GM21723 (cell line): ENCODE data around the gene TTC21A.
A peak's percentile ranks its signal among the peaks of the same experiment; 100 is the strongest.

ENCODE experiments used
- ATAC-seq: cut with Tn5 transposase; IDR thresholded peaks from one replicate; pipeline ENCODE4 v1.9.1; 2021; ENCODE audit warnings: mild to moderate bottlenecking, moderate library complexity; ENCODE audit not compliant: unreplicated experiment

Gene TTC21A

GRCh38 chr3:39176025-39176714, 68.7 kb downstream of the TTC21A start:
- ATAC-seq = no peak

GRCh38 chr3:39177708-39178332, 70.3 kb downstream of the TTC21A start:
- ATAC-seq = peak; percentile 47

GRCh38 chr3:39178553-39178952, 71.1 kb downstream of the TTC21A start:
- ATAC-seq = no peak

- ATAC-seq = no peak
These were observed 72.7 kb downstream of the TTC21A start for GRCh38 chr3:39180183-39180545.

- peak; percentile 94 for ATAC-seq
These were observed 73.3 kb downstream of the TTC21A start for GRCh38 chr3:39180546-39181346.

- ATAC-seq = no peak
These were observed 74.2 kb downstream of the TTC21A start for GRCh38 chr3:39181408-39182335.

- ATAC-seq = no peak
These were observed 76.0 kb downstream of the TTC21A start for GRCh38 chr3:39183211-39184080.

GRCh38 chr3:39184081-39184967, 76.8 kb downstream of the TTC21A start:
- no peak for ATAC-seq

GRCh38 chr3:39184968-39185285, 77.4 kb downstream of the TTC21A start:
- no peak for ATAC-seq

- no peak for ATAC-seq
These were observed 78.0 kb downstream of the TTC21A start for GRCh38 chr3:39185326-39185958.

GRCh38 chr3:39185959-39186691, 78.6 kb downstream of the TTC21A start:
- ATAC-seq = no peak

GRCh38 chr3:39186692-39187151, 79.2 kb downstream of the TTC21A start:
- no peak for ATAC-seq

GRCh38 chr3:39187372-39188155, 80.1 kb downstream of the TTC21A start:
- no peak for ATAC-seq
